Right renal cortex interstitium (tissue), 3 donors: ENCODE results near the gene HIRA. TPM values are rescaled to one million over a fixed set of nuclear protein-coding genes. Genes with fewer than 3 reads are reported as not detected.
A peak's percentile ranks its signal among the peaks of the same experiment; 100 is the strongest.

Experiments
- DNase-seq, 3 donors: peaks; one replicate each; pipeline ENCODE4 v3.0.0-alpha.2; 2013; ENCODE audit warnings: low read depth in 3 of 3, low spot score in 2 of 3
- polyA plus RNA-seq, 3 donors: library from polyadenylated mRNA; unstranded; fragments of 120-200 nt; gene quantifications; one replicate each; pipeline ENCODE4 v1.2.1, GENCODE V29; 2013; ENCODE audit not compliant: insufficient read length in 3 of 3

Gene HIRA
- polyA plus RNA-seq, 3 donors = 32.3 to 35.5 (median 34.9) TPM

DNA sequence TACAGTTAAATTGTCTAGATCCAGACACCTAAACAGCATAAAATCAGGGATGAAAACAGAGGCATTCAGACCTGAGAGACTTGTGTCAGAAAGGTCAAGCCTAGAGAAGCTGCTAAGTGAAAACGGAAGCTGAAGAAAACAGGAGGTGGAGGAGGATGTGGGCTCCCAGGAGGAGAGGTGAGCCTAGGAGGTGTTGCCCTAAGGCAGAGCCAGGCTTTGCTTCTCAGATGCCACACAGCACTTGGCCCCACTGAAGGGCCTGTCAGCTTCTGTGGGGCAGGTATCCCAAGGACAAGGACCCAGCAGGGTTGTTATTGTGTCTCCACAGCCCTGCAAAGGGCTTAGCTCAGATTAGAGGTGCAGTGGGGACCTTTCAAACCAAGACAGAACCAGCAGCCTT, 33.0 kb upstream of the HIRA start:
- DNase-seq = no peak

DNA sequence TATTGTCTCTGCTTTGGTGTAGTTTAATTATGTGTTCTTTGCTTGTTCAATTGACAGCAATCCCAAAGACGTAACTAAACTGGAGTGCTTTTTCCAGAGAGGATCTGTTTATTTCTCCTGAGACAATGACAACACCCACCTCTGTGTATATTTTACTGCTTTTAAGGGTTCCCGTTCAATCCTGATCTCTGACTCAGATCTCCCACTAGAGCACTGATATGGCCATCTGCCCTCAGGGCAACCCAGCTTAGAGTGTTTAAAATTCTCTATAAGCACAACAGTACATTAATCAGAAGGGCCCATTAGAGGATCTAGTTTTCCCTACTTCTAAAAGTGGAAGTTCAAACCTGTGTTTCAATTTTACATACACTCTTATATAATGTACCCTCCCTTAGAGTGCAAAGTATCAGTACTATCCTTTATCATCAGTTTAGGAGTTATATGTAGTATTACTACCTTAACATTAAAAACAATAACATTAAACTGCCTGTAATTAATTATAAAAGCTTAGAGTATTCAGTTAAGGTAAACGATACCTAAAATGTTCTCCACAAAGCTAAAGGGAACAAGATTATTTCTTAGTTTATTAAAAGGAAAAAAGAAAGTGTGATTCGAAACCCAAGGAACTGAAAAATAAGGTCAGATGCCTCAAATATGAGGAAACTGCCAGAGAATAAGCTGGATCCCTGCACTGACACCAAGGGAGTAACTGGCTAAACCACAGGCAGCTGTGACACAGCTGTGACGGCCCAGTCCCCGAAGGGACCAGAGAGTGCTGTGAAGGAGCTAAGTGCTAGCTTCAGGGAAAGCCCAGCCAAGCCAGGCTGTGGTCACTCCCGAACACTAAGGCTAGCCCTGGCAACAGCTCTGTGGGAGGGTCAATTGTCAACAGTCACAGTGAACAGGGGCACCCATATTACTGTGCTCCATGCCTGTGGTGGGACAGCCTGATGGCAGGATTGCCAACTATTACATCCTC, 32.2 kb upstream of the HIRA start:
- DNase-seq = no peak

DNA sequence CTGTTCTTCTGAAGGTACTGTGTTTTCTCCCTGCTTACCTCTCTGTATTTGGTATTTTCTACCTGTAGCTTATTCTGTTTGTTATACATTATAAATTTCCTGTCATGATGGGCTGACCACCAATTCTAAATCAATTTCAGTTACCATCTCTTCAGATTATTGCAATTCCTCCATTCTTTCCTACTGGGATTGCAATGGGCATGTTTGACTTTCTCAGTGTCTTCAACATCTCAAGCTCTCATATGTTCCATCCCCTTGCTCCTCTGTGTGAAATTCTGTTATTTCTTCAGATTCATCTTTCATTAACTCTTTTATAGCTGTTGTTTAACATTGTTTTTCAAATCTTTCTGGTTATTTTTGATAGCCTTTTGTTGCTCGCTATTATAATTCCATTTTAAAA, 31.5 kb upstream of the HIRA start:
- no peak for DNase-seq

DNA sequence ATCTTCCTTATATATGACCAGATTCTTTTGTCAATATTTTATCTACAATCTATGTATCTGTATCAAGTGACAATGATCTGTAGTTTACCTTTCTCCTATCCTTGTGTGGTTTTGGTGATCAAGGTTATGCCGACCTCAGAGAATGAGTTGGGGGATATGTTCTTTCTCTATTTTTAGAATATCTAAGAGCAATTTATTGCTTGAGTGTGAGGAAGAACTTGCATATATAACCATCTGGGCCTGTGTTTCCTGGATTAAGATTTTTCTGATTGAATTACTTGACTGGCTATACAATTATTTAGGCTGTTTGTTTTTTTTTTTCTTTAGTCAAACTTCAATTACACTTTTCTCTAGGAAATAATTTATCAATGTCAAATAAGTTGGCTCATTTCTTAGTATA, 30.0 kb upstream of the HIRA start:
- no peak for DNase-seq

DNA sequence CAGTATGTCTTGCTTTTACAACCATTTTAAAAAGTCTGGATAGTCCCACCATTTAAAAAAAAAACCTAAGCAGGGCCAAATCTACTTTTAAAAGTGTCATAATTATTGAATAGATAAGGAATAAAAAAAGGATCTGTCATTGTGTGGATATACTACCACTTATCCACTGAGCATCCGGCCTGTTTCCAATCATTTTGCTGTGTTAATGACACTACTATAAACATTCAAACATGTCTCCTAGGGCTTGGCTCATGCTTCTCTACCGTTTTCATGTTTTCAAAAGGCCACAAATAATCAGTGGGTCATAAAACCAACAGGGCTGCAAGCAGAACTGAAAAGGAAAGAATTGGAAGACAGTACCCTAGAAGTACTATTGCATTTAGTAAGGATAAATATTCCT, 28.5 kb upstream of the HIRA start:
- DNase-seq = no peak

DNA sequence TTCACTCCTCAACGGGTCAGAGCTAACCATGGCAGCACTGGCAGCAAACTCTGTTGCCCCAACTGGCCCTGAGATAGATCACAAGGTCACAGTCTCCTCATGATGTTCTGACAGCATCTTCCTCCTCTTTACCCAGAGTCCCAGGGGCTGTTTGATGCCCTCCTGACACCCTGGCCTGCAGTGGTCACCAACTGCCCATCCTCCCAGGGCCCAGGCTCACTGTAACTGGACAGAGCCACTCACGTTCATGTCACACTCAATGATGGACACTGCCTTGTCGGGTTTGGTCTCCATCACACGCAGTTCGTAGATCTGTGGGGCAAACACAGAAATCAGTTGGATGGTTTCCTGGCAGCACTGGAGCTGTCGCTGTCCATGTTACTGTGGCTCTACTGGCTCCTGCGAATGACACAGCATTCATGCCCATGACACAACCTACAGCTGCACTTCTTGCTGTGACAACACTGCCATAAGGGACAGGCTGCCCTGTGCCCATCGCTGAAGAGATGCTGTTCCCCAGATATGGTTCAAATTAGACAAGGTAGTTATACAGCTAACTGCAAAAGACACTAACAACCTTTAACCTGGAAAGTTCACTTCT, 26.4 kb upstream of the HIRA start:
- DNase-seq = no peak

DNA sequence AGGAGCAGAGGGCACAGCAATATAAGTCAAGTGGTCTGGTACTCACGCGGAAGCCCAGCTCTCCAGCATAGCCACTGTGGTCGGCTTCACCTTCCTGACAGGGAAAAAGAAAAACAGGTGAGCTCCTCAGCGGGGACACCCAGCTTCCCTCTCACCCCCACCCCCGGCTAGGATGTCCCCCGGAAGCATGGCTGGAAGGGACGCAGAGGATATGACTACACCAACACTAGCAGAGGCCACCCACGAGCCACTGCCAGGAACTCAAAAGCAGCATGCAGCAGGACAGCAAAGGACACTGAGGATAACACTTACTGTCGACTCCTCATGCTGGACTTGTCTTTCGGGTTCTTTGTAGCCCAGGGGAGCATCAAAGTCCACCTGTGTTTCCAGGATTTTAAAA, 25.0 kb upstream of the HIRA start:
- no peak for DNase-seq

DNA sequence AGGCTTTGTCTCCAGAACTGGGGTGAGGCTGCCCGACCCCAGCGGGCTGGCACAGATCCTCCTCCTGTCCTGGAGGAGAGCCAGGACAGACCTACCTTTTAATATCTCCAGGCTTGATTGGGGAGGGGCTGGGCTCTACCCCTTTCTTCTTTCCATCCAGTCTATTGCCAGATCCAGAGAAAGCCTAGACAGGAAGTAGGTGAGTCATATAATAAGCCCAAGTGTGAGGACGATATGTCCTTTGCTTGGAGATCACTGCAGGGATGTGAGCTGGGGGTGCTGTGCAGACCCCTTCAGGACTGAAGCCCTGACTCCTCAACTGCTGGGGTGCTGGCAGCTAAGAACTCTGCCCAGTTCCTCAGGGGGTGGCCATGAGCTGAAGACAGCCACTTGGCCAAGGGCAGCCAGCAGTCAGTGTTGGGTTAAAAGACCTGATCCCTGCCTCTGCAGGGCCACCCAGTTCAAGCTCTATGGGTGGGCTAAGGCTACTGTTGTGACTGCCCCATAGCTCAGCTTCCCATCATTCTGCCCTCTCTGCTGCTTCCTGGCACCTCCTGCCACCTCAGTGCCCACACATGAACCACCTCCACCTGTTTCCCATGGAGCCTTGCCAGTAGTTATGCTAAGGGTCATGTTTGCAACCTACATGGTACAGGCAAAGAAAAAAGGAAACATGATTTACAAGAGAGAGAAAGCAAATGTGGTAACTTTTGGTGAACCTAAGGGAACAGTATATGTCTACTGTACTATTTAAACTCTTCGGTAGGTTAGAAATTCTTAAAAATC, 24.2 kb upstream of the HIRA start:
- no peak for DNase-seq

DNA sequence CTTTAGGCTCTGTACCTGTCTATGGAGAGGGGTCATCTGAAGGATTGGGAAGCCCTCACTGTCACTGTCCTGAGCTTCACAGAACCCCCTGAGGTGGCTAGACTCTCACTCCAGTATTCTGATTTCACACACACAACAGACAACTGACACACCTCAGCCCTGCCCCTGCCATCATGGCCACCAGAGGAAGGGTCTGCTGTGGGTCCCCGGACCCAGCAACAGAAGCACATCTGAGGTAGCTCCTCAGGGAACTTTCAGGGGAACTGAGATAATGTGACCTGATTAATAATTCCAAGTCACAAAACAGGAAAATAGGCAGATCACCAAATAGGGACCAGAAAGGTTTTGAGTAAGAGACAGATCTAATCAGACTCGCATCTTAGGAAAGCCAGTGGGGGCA, 23.5 kb upstream of the HIRA start:
- DNase-seq = no peak

DNA sequence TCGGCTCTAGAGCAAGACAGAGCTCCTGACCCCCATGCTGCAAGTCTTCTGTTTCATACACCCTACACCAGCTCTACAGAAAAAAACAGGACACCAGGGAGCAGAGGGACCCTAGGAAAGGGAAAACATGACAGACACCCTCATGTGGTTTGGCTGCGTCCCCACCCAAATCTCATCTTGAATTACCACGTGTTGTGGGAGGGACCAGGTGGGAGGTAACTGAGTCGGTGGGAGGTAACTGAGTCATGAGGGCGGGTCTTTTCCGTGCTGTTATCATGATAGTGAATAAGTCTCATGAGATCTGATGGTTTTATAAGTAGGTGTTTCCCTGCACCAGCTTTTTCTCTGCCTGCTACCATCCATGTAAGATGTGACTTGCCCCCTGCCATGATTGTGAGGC, 22.6 kb upstream of the HIRA start:
- DNase-seq = no peak

DNA sequence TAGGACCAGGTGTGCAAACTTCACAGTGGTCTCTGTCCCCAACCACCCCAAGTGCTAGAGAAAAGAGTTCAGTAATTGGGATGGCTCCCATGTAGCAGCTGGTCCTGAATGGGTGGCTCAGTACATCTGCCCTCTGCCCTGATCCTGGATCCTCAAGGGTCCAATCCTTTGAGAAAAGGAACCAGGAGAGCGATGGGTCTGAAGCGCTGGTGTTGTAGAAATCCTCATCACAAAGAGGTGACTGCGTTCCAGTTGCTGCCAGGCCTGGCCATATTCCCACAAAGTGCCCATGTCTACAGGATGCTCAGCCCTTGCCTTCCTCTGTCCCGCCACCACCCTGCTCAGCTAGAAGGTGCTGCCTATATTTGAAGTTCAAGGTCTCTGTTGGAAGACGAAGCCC, 22.2 kb upstream of the HIRA start:
- no peak for DNase-seq

DNA sequence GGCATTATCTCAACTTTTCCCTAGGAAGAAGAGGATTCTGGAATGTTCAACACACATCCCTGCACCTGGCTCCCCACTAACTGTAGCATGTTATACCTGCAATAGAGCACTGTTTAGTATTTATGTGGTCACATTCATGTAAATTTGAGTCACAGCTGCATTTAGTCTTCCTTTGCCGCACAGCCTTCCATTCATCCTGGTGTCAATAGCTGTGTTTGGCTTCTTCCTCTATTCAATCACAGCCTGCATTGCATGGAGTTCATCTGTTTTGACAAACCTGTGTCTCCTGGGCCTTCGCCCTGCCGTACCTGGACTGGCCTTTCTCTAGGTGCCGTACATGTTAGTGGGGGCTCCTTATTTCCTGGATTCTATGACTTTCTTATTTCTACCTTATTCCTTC, 20.0 kb upstream of the HIRA start:
- no peak for DNase-seq

DNA sequence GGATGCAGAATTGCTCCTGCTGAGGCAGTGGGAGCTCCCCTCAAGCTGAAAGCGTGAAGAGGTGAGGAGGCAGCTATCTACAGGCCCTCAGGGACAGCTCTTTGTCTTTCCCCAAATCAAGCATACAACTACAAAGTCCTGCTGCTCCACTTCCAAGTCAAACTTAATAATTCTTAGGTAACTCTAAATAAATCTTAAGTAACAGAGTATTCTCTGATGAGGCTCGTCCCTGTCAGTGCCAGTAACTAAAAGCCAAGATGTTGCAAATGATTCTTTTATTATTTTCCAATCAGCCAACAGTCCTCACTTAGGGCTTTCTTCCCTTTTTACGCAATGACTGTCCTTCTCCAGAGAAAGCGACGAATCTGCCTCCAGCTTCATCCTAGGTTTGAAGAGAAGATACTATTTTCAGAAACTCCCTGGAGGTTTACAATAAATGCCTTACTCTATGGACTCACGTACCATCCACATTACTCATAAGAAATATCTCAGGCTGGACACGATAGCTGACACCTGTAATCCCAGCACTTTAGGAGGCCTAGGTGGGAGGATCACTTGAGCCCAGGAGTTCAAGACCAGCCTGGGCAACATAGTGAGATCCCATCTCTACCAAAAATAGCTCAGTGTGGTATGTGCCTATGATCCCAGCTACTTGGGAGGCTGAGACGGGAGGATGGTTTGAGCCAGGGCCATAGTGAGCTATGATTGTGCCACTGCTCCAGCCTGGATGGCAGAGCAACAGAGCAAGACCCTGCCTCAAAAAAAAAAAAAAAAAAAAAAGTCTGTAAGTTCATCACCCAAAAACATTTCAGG, 19.0 kb upstream of the HIRA start:
- DNase-seq = no peak

DNA sequence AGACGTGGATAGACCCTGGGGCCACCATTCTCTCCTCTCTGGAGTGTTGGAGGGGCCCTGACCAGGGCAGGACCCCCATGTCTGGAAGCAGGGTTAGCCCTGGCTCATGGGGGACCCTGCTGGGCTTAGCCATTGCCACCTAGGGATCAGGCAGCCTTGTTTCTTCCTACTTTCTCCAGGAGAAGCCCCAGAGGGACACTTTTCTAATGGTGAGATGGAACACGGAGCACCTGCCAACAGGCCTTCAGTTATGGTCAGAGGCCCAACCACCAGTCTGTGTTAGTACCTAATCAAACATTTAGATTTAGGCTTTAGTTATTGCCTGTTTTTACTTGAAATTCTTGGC, 17.9 kb upstream of the HIRA start:
- DNase-seq = no peak

DNA sequence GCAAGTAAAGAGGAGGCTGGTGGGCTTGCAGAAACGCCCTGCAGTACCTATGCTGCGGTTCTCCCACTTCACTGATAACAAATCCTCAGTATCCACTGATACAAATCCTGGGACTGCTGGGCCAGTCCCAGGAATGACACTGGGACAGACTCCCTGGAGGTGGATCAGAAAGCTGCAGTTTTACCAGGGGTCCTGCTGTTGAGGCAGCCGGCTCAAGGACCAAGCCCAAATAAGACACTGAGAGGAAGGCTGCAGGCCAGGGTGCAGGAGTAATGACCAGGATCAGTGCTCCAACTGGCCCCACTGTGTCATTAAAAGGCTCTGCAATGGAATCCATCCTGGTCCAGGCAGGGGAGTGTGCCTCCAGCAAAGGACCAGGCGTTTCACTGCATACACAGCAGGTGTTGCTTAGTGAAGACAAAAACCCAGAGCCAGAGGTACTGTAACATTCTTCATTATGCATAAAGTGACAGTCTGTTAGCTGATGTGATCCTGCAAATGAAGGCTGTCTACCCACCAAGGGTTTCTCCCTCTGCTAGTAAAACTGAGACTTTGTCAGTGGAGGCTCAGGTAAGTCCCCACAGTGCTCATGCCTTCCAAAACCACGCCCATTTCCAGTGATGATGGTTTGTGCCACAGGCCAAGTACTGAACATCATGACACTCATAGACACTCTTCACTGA, 17.3 kb upstream of the HIRA start:
- DNase-seq = no peak

DNA sequence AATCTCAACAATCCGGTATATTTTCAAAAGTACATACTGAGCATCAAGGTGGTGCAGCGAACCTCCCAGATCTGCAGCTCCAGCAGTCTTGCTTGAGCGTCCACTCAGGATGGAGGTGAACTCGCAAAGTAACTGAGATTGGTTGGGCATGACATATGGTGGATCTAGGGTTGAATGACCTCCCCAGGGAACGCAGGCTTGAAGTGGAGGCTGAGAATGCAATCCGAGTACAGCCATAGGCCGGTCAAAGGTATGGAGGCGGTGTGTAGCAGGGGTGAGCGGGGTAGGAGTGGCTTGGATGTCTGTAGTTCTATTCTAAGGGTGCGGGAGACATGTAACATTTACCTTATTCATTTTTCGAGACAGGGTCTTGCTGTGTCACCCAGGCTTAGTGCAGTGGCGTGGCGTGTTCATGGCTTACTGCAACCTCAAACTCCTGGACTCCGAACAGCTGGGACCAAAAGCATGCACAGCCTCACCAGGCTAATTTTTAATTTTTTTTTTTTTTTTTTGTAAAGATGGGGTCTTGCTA, 16.6 kb upstream of the HIRA start:
- DNase-seq = peak in 2 of 3 donors; percentile 35 to 45

DNA sequence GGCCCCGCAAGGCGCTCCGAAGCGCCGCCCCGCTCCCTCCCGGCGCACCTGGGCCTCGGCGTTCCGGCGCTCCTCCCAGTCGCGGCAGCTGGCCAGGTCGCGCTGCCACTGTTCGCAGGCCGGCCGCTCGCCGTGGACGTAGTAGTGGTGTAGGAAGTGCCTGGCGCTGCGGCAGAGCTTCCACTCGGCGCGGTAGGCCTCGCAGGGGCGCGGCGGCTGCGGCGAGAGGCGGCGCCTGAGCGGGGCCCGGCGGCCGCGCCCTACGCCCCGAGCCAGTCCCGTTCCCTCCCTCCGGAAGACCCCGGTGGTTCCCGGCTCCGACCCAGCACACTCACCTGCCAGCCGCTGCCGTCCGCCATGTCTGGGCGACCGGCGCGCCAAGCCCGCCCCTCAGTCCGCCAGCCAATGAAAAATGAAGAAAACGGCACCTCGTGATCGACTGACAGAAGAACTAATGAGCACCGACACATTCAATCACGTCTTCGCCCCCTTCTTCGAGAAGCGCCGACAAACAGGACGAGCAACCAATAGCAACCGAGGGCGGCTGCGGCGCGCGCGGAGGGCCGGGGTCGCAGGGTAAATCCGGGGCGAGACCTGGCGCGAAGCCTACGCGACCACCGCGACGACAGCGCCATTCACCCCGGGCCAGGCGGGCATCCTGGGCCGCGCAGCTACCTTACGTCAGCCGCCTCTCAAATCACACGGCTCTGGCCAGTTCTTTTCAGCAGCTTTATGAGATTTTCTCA, 16.0 kb upstream of the HIRA start, which contains the start of gene C22orf39:
Gene C22orf39, minus strand, starts transcription at position 382 of the 746 bp plus-strand sequence. Its CDS starts 23 bp downstream, at position 359.
- peak; percentile 78 to 86 (median 83) for DNase-seq

DNA sequence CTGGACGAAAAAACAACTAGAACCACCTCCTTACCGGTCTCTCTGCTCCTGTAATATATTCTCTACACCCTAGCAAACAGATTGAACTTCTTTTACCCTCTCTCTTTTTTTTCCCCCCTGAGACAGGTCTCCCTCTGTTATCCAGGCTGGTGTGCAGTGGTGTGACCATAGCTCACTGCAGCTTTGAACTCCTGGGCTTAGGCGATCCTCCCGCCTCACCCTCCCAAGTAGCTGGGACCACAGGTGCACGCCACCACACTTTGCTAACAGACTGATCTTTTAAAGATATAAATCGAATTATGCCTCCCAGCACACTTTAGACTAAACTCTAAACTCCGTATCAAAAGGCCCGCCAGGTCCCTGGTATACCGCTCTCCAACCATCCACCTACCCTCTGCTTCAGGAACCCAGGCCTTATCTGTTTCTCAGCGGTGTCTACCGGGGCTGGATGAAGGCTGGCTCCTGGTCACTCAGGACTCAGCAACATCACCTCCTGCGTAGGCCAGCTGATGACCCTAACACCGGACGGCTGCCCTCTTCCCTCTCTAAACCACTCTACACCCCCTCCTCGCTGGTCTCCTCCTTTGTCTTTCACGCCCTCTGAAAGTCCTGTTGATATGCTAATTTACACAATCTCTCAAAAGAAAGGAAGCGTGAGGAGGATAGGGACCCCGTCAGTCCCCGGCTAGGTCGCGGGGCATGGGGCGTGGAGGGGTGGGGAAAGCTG, 15.2 kb upstream of the HIRA start:
- DNase-seq = no peak
